Measurements from ENCODE around the gene ENOX1. TPM values are rescaled to one million over a fixed set of nuclear protein-coding genes. Genes with fewer than 3 reads are reported as not detected.

ENOX1 gene
- total RNA-seq, 2 donors from 2014 or later: 1.3 to 2.4 TPM

GRCh38 chr13:43546816-43547215 is 240.0 kb downstream of the ENOX1 start:
- Histone ChIP-seq H3K4me3 (no peak overlapping the region), H3K4me1 (peaks cover 0 to 31% of the 10 kb centered on the region in 2 donors), H3K36me3 (no peaks in the 10 kb centered on the region), H3K27ac (no peak overlapping the region), H3K27me3 (no peaks in the 10 kb centered on the region), H3K9me3 (no peaks in the 10 kb centered on the region)
- no peak for DNase-seq (ENCODE audit: low spot score)
- TF ChIP-seq, protein P1, sequence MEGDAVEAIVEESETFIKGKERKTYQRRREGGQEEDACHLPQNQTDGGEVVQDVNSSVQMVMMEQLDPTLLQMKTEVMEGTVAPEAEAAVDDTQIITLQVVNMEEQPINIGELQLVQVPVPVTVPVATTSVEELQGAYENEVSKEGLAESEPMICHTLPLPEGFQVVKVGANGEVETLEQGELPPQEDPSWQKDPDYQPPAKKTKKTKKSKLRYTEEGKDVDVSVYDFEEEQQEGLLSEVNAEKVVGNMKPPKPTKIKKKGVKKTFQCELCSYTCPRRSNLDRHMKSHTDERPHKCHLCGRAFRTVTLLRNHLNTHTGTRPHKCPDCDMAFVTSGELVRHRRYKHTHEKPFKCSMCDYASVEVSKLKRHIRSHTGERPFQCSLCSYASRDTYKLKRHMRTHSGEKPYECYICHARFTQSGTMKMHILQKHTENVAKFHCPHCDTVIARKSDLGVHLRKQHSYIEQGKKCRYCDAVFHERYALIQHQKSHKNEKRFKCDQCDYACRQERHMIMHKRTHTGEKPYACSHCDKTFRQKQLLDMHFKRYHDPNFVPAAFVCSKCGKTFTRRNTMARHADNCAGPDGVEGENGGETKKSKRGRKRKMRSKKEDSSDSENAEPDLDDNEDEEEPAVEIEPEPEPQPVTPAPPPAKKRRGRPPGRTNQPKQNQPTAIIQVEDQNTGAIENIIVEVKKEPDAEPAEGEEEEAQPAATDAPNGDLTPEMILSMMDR (IDR thresholded peaks at IDR 0.05): no peak

- H3K27ac ChIP-seq: no peak overlapping the region
- no peak overlapping the region for H3K4me3 ChIP-seq
- TF ChIP-seq, protein P1 (IDR thresholded peaks at IDR 0.05): no peak
- H3K27me3 ChIP-seq: no peaks in the 10 kb centered on the region
- no peaks in the 10 kb centered on the region for H3K9me3 ChIP-seq
- H3K36me3 ChIP-seq: no peaks in the 10 kb centered on the region
- no peak for DNase-seq (ENCODE audit: low spot score)
- H3K4me1 ChIP-seq: peaks cover 0 to 31% of the 10 kb centered on the region in 2 donors
Measured at GRCh38 chr13:43546251-43546650, 240.5 kb downstream of the ENOX1 start.

DNA sequence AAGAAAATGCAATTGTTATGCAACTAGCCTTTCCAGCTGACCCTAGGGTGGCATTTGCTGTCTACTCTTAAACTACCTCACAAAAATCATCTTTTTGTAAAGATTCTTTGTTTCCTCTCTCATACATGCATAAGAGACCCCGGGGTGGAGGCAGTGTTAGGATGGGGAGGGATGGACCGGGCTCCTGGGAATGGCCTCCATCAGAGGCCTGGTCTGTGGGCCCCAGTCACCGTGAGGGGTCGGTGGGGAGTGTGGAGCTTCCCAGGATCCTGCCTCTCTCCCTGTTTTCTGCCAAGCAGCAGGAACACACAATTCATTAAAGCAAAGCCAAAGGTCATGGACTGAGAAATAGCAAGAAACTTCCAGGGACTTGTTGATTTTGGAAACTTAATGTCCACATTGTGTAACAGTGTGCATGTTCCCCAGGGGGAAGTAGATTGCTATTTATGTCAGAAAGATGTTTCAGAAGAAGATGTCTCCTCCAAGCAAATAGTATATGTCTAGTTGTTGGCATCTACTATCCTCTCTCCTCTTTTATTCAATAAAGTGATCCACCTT is 241.4 kb downstream of the ENOX1 start:
- no peaks in the 10 kb centered on the region for H3K27me3 ChIP-seq
- no peak overlapping the region for H3K27ac ChIP-seq
- H3K9me3 ChIP-seq: no peaks in the 10 kb centered on the region
- no peak overlapping the region for H3K4me3 ChIP-seq
- TF ChIP-seq, protein P1 (IDR thresholded peaks at IDR 0.05): no peak
- no peaks in the 10 kb centered on the region for H3K36me3 ChIP-seq
- peaks cover 0 to 31% of the 10 kb centered on the region in 2 donors for H3K4me1 ChIP-seq
- no peak for DNase-seq (ENCODE audit: low spot score)

- H3K4me1 ChIP-seq: peaks cover 0 to 31% of the 10 kb centered on the region in 2 donors
- H3K36me3 ChIP-seq: no peaks in the 10 kb centered on the region
- no peak overlapping the region for H3K27ac ChIP-seq
- TF ChIP-seq, protein P1 (IDR thresholded peaks at IDR 0.05): no peak
- H3K4me3 ChIP-seq: no peak overlapping the region
- no peak for DNase-seq (ENCODE audit: low spot score)
- H3K27me3 ChIP-seq: no peaks in the 10 kb centered on the region
- peaks cover 0 to under 1% of the 10 kb centered on the region in 2 donors for H3K9me3 ChIP-seq
Measured at GRCh38 chr13:43544631-43545030, 242.1 kb downstream of the ENOX1 start.

- no peaks in the 10 kb centered on the region for H3K27me3 ChIP-seq
- no peaks in the 10 kb centered on the region for H3K36me3 ChIP-seq
- peaks cover 0 to 31% of the 10 kb centered on the region in 2 donors for H3K4me1 ChIP-seq
- peaks cover 0 to 6% of the 10 kb centered on the region in 2 donors for H3K9me3 ChIP-seq
- DNase-seq (ENCODE audit: low spot score): no peak
- no peak overlapping the region for H3K27ac ChIP-seq
- no peak overlapping the region for H3K4me3 ChIP-seq
- TF ChIP-seq, protein P1 (IDR thresholded peaks at IDR 0.05): no peak
Measured at GRCh38 chr13:43544011-43544410, 242.8 kb downstream of the ENOX1 start.

- no peak overlapping the region for H3K4me3 ChIP-seq
- H3K36me3 ChIP-seq: no peaks in the 10 kb centered on the region
- H3K4me1 ChIP-seq: peaks cover 0 to 31% of the 10 kb centered on the region in 2 donors
- DNase-seq (ENCODE audit: low spot score): no peak
- no peaks in the 10 kb centered on the region for H3K27me3 ChIP-seq
- peaks cover 0 to 8% of the 10 kb centered on the region in 2 donors for H3K9me3 ChIP-seq
- H3K27ac ChIP-seq: no peak overlapping the region
- TF ChIP-seq, protein P1 (IDR thresholded peaks at IDR 0.05): no peak
Measured at GRCh38 chr13:43543331-43543730, 243.4 kb downstream of the ENOX1 start.
